ENCODE measurements around the gene LDHAL6B.

LDHAL6B gene

DNA sequence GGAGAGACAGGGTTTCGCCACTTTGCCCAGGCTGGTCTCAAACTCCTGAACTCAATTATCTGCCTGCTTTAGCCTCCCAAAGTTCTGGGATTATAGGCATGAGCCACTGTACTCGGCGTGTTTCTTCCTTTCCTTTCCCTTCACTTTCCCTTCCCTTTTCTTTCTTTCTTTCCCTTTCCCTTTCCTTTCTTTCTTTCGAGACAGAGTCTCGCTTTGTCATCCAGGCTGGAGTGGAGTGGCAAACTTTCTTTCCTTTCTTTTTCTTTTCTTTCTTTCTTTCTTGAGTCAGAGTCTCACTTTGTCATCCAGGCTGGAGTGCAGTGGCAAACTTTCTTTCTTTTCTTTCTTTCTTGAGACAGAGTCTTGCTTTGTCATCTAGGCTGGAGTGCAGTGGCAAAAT is 17.4 kb upstream of the LDHAL6B start:
- Histone ChIP-seq H3K27me3 (no peaks in the 10 kb centered on the region), H3K27ac (no peak overlapping the region), H3K4me1 (peaks cover 0 to 7% (median 0%) of the 10 kb centered on the region in 4 donors), H3K9me3 (no peaks in the 10 kb centered on the region), H3K36me3 (peaks cover 46 to 78% (median 73%) of the 10 kb centered on the region in 3 donors), H3K4me3 (no peak overlapping the region)
- intact Hi-C loops (cut with DNase I; ENCODE audit: low total_unique reads): no loop called here
- TF ChIP-seq, protein P1, sequence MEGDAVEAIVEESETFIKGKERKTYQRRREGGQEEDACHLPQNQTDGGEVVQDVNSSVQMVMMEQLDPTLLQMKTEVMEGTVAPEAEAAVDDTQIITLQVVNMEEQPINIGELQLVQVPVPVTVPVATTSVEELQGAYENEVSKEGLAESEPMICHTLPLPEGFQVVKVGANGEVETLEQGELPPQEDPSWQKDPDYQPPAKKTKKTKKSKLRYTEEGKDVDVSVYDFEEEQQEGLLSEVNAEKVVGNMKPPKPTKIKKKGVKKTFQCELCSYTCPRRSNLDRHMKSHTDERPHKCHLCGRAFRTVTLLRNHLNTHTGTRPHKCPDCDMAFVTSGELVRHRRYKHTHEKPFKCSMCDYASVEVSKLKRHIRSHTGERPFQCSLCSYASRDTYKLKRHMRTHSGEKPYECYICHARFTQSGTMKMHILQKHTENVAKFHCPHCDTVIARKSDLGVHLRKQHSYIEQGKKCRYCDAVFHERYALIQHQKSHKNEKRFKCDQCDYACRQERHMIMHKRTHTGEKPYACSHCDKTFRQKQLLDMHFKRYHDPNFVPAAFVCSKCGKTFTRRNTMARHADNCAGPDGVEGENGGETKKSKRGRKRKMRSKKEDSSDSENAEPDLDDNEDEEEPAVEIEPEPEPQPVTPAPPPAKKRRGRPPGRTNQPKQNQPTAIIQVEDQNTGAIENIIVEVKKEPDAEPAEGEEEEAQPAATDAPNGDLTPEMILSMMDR (IDR thresholded peaks at IDR 0.05): no peak
- no peak for DNase-seq

DNA sequence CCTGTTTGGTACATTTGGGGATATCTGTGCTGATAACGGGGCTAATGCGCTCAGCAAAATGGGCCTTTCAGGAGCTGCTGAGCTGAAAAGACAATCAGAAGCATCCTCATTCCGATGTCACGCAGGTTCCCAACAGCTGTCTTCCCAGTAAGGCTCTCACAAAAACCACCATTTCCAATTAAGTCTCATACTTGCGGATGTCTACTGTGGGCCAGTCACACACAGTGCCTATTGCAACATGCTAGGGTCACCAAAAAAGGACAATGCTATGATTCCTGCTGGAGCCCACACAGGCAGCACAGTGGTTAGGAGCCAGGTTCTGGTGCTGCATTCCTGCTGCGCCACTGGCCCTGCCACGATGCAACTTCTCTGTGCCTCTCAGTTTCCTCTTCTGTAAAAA is 16.4 kb upstream of the LDHAL6B start:
- TF ChIP-seq, protein P1 (IDR thresholded peaks at IDR 0.05): no peak
- H3K27ac ChIP-seq: no peak overlapping the region
- peaks cover 0 to 7% (median 0%) of the 10 kb centered on the region in 4 donors for H3K4me1 ChIP-seq
- H3K4me3 ChIP-seq: no peak overlapping the region
- peaks cover 54 to 82% (median 79%) of the 10 kb centered on the region in 3 donors for H3K36me3 ChIP-seq
- no peaks in the 10 kb centered on the region for H3K9me3 ChIP-seq
- intact Hi-C loops (cut with DNase I; ENCODE audit: low total_unique reads): no loop called here
- DNase-seq: no peak
- H3K27me3 ChIP-seq: no peaks in the 10 kb centered on the region

DNA sequence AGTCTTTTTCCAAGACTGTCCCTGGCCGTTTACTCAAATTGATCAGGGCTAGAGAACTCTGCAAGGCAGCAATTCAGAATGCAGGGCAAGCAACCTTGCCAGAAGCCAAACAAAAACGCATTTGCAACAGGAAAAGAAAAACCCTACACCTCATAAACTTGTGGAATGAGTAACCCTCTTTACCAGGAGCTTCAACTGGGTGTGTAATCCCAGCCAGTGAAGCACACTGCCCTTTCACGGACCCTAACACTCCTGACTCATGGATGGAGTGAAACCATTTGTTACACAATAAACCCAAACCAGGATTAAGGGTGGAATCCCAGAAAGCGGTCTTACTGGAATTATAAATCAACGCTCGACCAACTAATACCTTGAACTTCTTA is 14.8 kb upstream of the LDHAL6B start:
- Histone ChIP-seq H3K4me1 (peaks cover 0 to 7% (median 0%) of the 10 kb centered on the region in 4 donors), H3K27ac (no peak overlapping the region), H3K36me3 (peaks cover 51 to 78% (median 75%) of the 10 kb centered on the region in 3 donors), H3K9me3 (no peaks in the 10 kb centered on the region), H3K27me3 (no peaks in the 10 kb centered on the region), H3K4me3 (no peak overlapping the region)
- no peak for DNase-seq
- TF ChIP-seq, protein P1 (IDR thresholded peaks at IDR 0.05): no peak
- intact Hi-C loops (cut with DNase I; ENCODE audit: low total_unique reads): no loop called here

DNA sequence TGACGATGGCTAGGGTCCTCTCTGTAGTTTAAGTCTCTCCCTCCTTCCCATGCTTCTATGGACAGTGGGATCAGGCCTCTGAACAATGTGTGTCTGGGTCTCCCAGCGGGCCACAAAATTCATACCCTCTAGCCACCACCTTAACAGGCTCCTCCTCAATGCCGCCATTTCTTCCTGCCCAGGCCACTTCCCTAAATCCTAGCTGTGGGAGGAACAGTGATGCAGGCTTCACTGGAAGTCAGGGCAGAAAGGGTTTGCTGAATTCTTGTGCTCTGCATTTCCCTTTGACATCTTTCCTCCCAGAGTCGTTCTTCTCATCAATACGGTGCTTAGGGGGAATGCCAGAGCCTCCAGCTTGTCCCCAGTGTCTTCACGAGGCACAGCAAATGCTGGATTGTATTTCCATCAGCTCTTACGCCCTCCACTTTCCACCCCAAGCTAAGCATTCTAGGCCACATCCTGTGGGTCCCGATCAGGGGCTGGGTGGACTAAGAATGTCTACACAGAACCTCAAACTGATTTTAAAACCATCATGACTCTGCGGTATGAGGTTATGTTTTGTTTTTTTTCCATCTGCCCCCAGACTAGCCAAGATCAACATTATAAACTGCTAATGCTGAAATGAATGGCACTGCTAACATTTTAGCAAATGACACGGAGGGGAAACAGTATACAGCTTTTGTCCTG is 11.9 kb upstream of the LDHAL6B start:
- no peak overlapping the region for H3K27ac ChIP-seq
- TF ChIP-seq, protein P1 (IDR thresholded peaks at IDR 0.05): no peak
- no peaks in the 10 kb centered on the region for H3K27me3 ChIP-seq
- intact Hi-C loops (cut with DNase I; ENCODE audit: low total_unique reads): no loop called here
- H3K9me3 ChIP-seq: no peaks in the 10 kb centered on the region
- H3K4me3 ChIP-seq: no peak overlapping the region
- H3K4me1 ChIP-seq: peaks cover 0 to 7% (median 0%) of the 10 kb centered on the region in 4 donors
- DNase-seq: no peak
- peaks cover 31 to 75% (median 73%) of the 10 kb centered on the region in 3 donors for H3K36me3 ChIP-seq

DNA sequence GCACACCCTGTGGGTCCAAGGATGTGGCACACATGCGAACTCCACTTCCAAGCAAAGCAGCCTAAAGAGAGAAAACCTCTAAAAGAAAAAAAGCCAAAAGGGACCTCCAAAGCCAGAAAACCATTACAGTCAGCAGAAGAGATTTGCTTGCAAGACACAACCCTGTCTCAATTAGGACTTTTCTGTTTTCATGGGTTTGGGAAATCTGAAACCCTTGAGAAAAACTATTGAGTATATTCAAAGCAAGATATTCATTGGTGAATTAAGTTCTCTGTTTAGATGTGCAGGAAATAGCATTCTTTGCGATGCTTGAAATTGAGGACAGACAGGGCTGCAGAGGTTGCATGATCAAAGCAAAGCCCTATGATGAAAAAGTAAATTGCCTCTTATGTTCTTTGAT is 10.2 kb upstream of the LDHAL6B start:
- TF ChIP-seq, protein P1 (IDR thresholded peaks at IDR 0.05): no peak
- no peak for DNase-seq
- H3K9me3 ChIP-seq: no peaks in the 10 kb centered on the region
- intact Hi-C loops (cut with DNase I; ENCODE audit: low total_unique reads): no loop called here
- H3K4me1 ChIP-seq: peaks cover 0 to 15% (median 0%) of the 10 kb centered on the region in 4 donors
- H3K27me3 ChIP-seq: no peaks in the 10 kb centered on the region
- H3K27ac ChIP-seq: no peak overlapping the region
- H3K4me3 ChIP-seq: no peak overlapping the region
- H3K36me3 ChIP-seq: peaks cover 36 to 80% (median 73%) of the 10 kb centered on the region in 3 donors
